Stimulated activated CD8-positive, alpha-beta memory T cell treated with anti-CD3 and anti-CD28 coated beads, Interleukin-15, amount 100 ng/mL, for 1 hour (primary cell): ENCODE data around the gene TAMALIN.
"Not testable (repeated sequence)": the region's sequence is repeated elsewhere in the genome, so short reads cannot be mapped to it uniquely, and the experiment has no call there.

Experiments used
- DNase-seq: peaks from one replicate; pipeline ENCODE4 v3.0.0-alpha.2; 2020; ENCODE audit warnings: low read depth

Gene TAMALIN

DNA sequence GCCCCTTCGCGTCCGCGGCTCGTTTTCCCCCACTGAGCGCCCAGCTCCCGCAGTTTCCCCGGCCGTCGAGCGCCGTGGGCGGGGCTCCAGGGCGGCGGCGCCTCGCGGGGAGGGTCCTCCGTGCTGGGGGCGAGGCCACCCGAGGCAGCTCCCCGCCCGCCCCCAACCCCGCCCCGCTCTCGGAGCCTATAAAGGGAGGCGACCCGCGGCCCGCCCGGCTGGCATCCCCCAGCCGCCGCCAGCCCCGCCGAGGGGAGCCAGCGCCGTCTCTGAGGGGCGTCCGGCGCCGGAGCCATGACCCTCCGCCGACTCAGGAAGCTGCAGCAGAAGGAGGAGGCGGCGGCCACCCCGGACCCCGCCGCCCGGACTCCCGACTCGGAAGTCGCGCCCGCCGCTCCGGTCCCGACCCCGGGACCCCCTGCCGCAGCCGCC is at the start of gene TAMALIN:
Gene TAMALIN, plus strand, starts transcription at position 221 of the 432 bp plus-strand sequence. Its CDS starts 74 bp downstream, at position 295.
- peak; percentile 57 for DNase-seq

DNA sequence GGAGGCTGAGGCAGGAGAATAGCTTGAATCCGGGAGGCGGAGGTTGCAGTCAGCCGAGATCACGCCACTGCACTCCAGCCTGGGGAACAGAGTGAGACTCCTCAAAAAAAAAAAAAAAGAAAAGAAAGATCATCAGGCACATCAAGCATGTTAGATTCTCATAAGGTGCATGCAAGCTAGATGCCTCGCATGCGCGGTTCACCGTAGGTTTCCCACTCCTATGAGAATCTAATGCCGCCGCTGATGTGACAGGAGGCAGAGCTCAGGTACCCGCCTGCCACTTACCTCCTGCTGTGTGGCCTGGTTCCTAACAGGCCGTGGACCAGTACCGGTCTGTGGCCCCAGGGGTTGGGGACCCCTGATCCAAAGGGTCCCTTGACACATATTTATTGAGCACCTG is 48.2 kb upstream of the TAMALIN start:
- DNase-seq: no peak

DNA sequence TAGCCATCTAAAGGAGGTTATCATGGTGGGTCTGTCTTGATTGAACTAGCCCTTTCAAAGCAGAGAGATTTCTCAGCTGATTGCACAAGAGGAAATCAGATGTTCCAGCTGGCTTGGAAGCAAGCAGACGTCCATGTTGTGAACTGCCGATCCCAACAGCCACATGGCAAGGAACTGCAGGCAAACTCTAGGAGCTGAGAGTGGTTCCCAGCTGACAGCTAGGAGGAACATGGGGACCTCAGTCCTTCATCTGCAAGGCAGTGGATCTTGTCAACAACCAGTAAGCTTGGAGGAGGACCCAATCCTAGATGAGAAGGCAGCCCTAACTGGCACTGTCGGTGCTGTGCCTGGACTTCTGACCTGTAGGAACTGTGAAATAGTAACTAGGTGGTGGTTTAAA is 47.5 kb upstream of the TAMALIN start:
- DNase-seq: no peak

DNA sequence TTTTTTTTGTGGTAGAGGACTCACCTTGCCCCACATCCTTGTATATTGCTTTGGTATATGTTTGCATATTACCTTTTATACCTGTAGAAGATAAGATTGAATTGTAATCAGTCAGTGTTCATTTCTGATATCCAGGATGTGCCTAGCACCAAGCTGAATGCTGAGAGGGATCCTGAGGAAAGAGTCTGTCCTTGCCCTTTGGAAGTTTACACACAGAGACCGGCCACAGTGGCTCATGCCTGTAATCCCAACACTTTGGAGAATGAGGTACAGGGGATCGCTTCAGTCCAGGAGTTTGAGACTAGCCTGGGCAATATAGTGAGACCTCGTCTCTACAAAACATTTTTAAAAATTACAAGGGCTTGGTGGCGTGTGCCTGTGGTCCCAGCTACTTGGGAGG is 46.8 kb upstream of the TAMALIN start:
- DNase-seq: no peak

DNA sequence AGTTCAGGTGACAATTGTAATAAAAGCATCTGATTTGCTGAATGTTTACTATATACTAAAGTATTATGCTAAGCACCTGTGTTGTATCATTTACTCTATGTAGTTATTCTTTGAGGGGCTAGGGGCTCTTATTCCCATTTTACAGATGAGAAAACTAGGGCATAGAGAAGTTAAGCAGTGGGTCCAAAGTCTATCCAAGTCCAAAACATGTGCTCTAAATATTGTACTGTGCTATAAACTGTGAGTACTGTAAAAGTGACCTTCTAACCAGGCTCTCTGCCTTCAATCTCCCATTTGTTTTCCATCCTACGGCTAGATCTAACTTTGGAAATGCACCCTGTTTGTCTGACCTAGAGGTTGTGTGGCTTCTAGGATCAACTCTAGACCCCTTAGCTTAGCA is 46.3 kb upstream of the TAMALIN start:
- DNase-seq: no peak

DNA sequence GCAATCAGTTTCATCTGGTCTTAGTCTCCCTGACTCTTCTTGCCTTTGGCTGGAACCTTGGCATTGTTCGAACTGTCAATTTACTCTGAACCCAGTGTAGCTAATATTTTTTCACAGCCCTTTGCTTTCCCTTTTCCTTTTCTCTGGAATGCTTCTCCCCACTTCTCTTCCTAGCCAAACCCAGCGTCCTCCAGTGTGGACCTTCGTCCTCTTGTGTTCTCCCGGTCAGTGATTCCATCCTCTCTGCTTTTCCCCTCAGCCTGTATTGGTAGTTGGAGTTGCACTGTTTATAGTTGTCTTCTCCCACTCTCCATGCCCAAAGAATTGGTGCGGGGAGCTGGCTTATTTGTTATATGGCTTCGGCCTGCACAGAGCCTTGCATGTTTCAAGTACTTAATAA is 45.9 kb upstream of the TAMALIN start:
- DNase-seq: no peak

DNA sequence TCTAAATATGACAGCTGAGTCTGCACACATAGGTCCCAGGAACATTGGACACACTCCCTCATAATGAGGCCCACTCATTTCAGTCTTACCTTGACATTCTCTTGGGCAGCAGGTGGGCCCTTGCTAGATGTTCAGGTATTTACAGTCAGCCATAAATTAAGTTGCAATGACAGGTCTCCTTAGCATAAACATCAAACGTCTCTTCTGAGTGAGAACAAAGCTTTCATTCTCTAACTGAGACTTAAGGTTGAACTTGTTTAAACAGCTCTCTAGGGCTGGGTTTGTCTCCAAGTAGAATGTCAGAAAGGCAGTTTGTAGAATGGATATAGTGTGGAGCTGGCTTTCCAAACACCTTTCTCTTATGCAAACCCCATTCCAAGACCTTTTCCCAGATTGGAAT is 44.9 kb upstream of the TAMALIN start:
- no peak for DNase-seq

DNA sequence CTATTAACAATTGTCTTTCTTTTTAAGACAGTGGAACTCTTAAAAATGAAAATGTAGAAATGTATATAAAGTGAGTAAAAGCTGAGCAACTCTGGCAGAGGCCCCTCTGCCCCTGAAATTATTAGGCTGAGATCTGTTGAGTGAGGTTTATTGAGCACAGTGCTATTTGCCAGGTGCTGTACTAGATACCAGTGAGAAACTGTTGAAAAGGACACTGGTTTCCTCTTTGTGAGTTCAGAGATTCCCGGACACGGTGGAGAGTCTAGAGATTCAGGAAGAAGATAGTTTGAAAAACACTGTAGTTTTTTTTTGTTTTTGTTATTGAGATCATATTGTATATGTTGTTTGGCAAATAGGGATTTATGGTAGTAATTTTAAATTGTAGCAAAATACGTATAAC is 44.0 kb upstream of the TAMALIN start:
- no peak for DNase-seq

DNA sequence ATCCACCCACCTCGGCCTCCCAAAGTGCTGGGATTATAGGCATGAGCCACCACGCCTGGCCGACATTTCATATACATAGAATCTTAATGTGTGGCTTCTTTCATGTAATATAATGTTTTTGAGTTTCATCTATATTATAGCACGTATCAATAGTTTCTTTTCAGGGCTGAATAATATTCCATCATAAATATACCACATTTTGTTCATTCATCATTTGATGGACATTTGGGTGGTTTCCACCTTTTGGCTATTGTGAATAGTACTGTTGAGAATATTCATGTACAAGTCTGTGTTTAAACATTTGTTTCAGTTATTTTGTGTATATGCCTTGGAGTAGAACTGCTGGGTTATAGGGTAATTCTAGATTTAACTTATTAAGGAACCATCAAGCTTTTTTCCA is 43.3 kb upstream of the TAMALIN start:
- DNase-seq: no peak

DNA sequence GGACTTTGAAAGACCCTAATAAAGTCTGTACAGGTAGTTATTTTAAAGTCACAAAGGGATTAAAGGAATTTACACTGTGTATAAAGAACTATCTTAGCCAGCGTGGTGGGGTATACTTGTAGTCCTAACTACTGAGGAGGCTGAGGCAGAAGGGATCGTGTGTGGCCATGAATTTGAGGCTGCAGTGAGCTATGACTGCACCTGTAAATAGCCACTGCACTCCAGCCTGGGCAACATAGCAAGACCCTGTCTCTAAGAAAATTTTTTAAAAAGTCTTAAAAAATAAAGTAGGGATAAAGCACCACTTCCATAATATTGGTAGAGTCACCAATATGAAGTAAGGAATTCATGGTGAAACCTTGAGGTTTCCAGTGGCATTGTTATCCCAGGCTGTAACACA is 37.1 kb upstream of the TAMALIN start:
- DNase-seq: no peak

DNA sequence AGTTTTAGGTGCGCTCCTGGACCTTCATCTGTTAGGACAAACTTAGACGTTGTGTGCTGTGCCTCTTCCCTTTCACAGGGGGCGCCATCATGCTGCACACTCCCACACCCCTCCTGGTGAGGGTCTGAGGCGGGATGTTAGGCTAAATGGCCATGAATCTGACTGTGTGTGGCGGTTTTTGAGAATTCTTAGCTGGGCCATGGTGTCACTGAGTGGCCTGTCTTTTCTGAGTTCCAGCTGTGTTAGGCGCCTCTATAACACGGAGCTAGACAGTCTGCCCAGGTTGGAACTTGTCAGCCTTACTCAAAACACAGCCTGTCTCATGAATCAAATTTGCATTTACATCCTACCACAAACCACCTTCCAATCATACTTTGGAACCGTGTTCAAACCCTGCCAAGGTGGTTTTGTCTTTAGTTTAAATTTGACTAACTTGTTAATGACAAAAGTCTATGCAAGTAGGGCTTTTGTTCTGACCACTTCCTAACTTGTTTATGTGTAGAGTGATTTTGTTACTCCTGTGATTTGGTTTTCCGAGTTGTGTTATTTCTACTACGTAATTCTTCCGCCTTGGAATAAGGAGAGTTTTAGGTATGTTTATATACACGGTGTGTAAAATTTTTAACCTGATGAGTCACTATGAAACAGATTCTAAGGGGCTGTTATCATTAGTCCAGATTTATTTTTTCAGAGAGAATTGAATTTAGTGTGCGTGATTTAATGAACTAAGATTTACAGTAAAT is 35.7 kb upstream of the TAMALIN start:
- no peak for DNase-seq

DNA sequence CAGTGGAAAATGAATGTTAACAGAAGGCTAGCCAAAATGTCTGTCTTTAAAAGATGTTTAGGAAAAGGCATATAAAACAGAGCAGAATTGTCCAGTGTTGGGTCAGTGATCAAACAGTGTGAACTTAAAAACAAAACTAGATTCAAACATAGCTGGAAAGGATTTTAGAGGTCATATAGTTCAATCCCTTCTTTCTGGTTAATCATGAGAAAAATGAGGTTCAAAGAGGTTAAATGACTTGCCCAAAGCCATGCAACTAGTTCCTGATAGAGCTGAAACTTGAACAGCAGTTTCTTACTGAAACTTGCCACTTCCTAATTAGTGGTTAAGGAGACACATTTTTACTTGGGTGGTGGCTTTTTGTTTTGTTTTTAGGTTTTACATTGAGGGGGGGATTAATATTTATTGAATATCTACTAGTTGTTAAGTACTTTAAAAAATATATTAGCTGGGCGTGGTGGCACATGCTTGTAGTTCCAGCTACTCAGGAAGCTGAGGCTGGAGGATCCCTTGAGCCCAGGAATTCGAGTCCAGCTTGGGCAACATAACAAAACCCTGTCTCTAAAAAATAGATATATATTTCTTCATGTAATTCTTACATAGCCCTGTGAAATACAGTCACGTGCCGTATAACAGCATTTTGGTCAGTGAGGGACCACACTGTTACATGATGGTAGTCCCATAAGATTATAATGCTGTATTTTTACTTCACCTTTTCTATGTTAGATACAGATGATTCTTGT is 34.9 kb upstream of the TAMALIN start:
- DNase-seq: no peak

DNA sequence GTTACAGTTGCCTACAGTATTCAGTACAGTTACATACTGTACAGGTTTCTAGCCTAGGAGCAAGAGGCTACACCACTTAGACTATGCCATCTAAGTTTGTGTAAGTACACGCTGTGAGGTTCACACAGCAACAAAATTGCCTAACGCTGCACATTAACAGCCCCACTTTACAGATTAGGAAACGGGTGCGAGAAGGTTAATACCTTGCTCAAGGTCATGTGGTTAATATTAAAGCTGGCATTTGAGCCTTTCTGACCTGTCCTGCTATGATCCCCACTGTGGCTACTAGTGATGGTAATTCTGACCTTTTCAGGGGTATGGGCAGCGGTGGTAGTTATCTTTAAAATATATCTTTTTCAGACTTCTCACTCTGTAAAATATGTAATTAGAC is 34.3 kb upstream of the TAMALIN start:
- no peak for DNase-seq

DNA sequence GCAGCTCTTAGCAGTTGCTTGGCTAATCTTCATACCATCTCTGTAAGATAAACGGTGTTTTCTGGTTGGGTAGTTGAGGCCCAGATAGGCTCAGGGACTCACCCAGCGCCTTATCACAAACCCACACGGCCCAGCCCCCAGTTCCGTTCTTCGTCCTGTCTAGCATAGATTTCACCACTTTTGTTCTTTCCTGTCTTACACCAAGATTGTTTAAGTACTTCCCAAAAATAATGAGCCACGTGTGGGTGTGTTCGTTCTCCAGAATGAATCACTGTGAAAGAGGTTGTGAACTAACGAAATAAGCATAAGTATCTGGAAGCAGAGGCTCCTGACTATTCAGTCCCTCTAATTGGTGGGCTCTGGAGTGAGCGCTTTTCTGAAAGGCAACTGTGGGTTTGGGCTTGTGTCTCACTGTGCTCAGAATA is 33.9 kb upstream of the TAMALIN start:
- DNase-seq: no peak

DNA sequence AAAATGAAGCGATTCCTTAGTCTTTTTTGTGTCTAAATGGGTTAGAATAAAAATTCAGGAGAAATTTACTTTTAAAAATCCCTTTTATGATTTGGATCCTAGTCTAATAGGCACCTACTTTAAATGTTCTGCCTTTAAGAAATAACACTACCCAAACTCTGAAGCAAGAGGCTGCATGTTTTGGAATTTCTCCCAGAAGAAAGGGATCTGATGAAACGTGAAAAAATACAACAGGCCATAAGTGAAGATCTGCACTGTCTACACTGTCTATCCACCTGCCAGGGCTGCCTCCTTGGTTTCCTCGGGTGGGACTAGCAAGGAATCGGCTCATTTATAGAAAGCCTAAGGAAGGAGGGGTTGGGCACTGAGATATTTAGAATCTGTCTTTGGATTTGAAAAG is 33.2 kb upstream of the TAMALIN start:
- no peak for DNase-seq

DNA sequence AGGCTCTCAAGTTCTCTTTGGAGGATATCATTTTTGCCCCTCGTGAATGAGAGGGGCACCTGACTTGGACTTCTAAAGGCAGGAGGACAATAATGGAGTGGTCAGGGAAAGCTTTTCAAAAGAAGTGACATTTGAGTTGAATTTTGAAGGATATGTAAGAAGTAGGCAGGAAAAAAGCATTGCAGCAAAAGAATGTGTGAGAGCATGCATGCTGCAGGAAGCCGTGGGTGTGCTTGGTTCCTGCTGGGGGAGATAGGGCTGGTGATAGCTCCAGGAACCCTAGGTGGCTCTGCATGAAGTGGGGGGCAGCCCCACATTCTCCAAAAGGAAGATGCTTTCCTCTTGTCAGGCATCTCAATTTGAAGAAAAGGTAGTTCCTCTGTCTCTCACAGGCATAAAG is 32.1 kb upstream of the TAMALIN start:
- DNase-seq: no peak

DNA sequence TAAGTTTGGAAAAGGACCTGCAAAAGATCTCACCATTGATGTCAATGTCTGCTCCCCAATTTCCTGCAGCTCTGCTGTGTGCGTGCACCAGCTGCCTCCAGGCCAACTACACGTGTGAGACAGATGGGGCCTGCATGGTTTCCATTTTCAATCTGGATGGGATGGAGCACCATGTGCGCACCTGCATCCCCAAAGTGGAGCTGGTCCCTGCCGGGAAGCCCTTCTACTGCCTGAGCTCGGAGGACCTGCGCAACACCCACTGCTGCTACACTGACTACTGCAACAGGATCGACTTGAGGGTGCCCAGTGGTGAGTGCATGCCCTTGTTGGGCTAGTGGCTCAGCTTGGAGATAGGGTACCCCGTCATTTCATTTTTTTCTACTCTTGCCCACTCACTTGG is 31.6 kb upstream of the TAMALIN start:
- DNase-seq: no peak

DNA sequence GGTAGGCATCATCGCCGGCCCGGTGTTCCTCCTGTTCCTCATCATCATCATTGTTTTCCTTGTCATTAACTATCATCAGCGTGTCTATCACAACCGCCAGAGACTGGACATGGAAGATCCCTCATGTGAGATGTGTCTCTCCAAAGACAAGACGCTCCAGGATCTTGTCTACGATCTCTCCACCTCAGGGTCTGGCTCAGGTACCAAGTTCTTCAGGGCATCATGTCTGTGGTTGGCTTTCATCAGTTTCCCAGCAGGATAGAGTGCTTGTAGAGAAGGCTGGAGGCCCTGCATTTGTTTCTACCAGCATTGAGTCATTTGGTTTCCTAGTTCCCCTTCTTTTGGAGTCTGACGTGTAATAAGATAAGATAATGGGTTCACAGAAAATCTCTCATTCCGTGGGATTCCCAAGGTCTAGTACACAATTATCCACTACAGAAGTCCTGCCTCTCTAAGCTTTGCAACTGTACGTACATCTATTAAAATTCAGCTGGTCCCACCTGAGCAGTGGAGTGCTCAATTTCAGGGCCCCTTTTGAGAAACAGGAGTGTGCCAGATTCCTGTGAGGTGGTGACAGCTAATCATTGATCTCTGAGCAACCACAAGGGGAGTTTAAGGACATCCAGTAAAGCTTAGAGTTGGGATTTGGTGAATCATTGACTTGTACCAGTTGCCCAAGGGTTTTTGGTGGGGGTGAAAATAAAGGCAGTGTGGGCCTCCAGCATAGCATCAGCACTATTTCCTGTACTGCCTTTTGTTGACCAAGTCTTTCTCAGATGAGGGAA is 30.2 kb upstream of the TAMALIN start:
- DNase-seq: no peak

DNA sequence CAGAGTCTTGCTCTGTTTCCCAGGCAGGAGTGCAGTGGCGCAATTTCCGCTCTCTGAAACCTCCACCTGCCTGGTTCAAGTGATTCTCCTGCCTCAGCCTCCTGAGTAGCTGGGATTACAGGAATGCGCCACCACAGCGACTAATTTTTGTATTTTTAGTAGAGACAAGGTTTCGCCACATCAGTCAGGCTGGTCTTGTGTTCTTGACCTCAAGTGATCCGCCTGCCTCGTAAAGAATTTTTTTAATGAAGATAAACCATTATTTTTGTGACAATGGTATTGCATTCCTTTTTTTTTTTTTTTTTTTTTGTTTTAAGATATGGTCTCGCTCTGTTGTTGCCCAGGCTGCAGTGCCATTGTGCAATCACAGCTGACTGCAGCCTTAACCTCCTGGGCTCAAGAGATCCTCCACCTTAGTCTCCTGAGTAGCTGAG is 29.4 kb upstream of the TAMALIN start:
- no peak for DNase-seq

DNA sequence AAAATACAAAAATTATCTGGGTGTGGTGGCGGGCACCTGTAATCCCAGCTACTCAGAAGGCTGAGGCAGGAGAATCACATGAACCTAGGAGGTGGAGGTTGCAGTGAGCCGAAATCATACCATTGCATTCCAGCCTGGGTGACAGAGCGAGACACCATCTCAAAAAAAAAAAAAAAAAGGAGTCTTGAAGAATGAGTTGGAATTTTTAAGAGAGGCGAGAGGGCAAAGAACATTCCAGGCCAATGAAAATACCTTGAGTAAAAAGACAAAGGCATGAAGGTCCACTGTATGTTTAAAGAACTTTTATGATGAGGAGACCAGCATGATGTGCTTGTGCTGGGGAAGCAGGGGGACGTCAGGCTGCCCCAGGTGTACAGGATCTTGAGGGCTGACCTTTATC is 27.4 kb upstream of the TAMALIN start:
- not testable (repeated sequence) for DNase-seq

DNA sequence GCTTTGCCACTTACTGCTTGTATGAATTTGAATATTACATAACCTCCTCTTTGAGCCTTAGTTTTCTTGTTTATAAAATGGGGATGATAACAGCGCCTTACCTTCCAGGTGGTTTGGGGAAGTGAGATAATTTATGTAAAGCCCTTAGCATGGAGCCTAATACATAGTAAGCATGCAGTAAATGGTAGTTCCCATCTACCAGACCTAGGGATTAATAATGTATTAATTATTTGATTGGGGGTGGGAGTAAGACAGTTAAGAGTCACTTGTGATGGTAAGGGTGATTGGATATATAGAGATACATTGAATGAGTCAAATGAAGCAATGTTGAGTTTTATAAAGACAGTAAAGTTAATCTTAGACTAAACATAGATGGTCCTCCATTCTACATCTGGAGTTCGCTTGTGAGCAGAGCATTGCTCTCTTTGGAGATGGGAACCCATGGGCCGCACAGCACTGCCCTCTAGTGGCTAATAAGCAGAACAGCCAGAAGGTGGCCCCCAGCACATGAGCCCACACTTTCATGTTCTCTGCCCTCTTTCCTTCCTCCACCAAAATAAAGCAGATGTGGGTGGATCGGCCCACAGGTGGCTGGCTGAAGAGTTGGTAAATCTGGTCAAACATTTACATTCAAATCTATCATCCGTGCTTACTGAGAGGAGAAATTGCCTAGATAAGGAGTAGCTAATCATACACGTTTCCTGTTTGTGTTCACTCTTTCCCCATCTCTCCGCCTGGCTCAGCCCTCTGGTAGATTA is 26.5 kb upstream of the TAMALIN start:
- DNase-seq: peak; percentile 35

DNA sequence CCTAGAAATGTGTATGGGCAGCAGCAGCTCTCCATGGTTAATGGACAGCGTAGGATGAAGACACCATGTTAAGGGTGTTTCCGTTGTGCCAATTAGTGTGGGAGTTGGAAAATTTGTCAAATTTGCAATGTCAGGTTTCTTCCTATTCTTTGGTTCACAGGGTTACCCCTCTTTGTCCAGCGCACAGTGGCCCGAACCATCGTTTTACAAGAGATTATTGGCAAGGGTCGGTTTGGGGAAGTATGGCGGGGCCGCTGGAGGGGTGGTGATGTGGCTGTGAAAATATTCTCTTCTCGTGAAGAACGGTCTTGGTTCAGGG is 26.0 kb upstream of the TAMALIN start:
- no peak for DNase-seq
